C4-2B (cell line): ENCODE results near the gene ALKBH5.

ENCODE experiments used
- CTCF ChIP-seq: fragments of 450-650 bp; conservative IDR thresholded peaks from 2 replicates; pipeline ENCODE4 v1.5.1; 2017; ENCODE audit warnings: mild to moderate bottlenecking
- ZFX ChIP-seq: fragments of 450-650 bp; IDR thresholded peaks from 2 replicates; pipeline ENCODE4 v1.6.1; 2017

DNA sequence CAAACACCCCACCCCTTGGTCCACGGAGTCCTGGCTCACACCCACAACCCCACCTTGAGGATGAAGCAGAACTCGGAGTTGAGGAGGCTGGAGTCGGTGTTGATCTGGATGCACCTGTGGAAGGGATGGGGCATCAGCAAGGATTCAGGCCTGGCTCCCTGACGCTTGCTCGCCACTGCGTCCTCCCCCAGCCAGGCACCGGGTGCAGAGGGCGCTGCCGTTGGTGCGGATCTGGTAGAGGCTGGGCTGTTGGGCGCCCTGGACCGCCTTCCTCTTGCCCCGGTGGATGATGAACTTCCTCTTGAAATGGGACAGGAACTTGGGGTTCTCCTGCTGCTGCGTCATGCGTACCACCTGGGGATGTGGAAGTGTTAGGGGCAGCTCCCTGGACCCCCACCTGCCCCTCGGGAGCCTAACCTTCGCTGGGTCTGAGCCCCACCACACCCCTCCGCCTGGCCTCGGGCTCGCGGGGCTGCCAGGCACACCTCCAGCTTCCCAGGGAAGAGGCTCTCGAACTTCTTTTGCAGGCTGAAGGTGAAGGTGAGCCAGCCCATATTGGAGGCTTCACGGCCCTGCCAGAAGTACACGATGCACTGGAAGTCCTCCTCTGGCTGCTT is 62.6 kb downstream of the ALKBH5 start:
- TF ChIP-seq CTCF = no peak
- no peak for TF ChIP-seq ZFX
